Measurements from ENCODE around the gene PEX5.
A peak's percentile ranks its signal among the peaks of the same experiment; 100 is the strongest.
"Not testable (repeated sequence)": the region's sequence is repeated elsewhere in the genome, so short reads cannot be mapped to it uniquely, and the experiment has no call there.

The PEX5 gene

DNA sequence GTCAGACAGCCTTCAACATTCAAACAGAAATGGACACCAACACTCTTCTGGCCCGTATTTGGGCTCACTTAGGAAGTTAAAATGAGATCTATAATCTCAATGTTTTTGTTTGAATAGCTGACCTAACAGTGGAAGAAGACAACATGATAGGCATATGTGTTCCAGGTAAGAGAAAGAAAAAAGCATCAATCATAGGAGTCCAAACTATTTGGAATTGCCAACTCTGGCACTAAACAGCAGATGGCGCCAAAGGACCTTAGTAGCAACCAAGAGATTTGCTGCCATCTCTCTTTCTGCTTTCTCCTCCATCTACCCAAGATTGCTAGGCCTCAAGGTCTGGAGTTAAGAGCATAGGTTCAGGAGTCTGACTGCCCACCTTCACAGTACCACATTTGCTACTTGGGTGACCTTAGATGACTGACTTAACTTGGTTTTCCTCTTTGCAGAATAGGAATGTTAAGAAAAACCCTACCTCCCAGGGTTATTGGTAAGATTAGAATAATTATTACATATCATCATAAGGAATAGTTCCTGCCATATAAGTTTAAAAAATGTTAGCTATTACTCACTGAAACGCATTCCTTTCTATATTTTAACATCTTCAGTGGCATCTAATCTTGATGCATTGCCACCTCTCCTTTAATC lies 30.2 kb downstream of the PEX5 start:
- peak; percentile 77 for DNase-seq

DNA sequence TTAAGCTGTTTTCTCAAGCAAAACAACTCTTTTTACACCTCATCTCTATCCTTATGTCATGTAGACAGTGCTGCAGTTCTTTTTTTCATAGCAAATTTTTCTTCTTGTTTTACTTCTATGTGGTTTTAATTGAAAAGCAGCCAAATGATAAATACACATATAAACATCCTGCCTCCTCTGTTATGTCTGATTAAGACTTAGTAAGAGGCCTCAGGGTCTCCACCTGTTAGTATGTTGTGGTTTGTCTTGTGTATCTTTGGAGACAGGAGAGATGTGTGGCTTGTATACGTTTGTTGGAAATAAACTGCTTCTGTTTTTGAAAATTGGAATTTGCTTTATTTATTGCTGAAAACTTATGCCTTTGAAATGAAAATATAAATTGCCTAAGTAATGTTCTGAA lies 32.0 kb downstream of the PEX5 start:
- no peak for DNase-seq

DNA sequence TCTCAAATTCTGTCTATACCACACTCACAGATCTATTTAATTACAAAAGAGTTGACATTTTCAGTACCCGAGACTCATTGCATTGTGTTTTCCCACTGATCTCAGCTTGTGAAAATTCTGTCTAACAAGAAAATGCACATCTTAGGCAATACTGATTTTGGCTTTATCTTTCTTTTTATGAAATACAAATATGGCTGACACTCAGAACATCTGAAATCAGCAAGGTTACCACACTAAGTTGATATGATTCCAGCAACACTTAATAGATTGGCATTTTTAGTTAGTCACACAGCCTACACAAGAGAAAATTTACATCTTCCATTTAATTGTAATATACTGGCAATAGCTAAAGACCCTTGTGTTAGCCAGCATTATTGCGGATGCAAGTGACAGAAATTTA lies 40.3 kb downstream of the PEX5 start:
- DNase-seq = no peak

DNA sequence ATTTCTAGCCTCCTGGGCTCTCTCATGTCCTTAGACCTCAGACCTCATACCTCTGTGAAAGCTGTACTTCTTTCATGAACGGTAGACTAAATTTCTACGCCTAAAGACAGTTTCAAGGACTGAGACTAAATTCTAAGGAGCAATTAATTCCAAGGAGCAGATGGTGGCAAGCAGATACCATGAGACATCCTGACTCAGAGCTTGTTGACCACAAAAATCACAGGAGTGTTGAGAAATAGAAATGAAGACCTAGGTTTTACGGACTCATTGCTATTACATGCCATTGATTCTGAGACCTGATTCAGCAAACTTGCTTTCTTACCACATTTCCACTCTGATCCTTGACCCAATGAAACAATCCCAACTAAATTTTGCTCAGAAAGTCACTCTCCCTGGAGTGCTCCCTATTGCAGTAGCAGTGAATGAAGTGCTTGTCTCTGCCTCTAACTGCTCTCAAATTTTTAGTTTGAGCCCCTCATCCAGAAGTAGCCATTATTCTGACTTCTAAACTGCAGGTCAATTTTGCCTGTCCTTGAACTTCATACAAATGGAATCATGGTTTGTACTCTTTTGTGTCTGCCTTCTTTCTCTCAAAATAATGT lies 52.0 kb downstream of the PEX5 start:
- no peak for DNase-seq

DNA sequence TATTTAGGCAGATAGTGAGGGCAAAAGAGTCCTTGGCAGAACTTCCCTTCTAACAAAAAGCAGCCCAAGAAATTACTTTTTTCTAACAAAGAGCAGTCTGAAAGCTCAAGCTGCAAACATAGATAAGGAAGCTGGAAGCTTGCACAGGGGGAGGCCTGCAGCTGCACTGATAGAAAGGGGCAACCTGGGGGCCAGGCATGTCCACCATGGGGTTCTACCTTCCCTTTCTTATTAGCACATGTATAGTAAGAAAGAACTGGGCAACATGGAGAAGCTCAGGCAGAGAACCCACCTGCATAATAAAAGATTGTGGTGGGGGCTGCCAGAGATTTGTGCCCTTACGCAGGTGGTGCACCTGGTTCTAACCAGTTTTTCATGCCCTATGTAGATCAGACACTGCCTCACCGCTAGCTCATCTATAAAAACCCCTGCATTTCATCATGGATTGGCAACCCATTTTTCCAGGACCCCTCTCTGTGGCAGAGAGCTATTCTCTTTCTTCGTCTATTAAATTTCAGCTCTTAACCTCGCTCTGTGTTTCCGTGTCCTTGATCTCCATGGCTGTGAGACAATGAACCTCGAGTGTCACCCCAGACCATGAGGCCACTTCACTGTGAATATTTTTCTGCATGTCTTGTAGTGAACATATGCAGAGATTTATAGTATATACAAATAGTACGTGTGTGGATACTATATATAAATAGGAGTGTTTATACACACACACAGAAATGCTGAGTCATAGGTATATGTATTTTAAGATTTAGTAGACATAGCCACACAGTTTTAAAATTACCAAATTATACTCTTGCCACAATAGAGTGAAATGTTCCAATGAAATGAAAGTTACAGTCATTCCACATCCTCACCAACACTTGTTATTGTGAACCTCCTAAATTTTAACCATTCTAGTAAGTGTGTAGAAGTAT lies 53.0 kb downstream of the PEX5 start:
- DNase-seq = no peak

DNA sequence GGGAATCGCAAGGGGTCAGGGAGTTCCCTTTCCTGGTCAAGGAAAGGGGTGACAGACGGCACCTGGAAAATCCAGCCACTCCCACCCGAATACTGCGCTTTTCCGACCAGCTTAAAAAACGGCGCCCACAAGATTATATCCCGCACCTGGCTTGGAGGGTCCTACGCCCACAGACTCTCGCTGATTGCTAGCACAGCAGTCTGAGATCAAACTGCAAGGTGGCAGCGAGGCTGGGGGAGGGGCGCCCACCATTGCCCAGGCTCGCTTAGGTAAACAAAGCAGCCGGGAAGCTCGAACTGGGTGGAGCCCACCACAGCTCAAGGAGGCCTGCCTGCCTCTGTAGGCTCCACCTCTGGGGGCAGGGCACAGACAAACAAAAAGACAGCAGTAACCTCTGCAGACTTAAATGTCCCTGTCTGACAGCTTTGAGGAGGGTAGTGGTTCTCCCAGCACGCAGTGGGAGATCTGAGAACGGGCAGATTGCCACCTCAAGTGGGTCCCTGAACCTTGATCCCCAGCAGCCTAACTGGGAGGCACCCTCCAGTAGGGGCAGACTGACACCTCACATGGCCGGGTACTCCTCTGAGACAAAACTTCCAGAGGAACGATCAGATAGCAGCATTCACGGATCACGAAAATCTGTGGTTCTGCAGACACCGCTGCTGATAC lies 62.0 kb downstream of the PEX5 start:
- not testable (repeated sequence) for DNase-seq

DNA sequence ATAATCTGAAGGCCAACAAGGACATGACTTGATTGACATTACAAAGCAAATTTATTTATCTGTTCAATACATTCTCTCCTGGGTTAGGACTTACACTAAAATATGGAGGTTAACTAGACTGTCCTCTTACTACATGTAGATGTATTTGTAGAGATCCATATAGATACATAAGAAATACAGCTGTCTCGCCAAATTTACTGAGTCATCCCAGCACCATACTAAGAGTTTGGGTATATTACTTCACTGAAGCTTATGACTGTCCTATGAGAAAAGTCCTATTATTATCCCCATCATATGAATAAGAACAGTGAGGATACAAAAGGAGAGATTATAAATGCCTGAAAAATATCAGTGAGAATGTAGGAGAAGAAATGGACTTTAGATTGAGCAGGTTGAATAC lies 69.6 kb downstream of the PEX5 start:
- no peak for DNase-seq
